Dedifferentiated amniotic fluid mesenchymal stem cell (primary cell): ENCODE data around the gene GRIN2D.

Source experiments
- DNase-seq: peaks from one replicate; pipeline ENCODE4 v3.0.0-alpha.2; 2016; ENCODE audit errors: extremely low spot score

GRIN2D gene

DNA sequence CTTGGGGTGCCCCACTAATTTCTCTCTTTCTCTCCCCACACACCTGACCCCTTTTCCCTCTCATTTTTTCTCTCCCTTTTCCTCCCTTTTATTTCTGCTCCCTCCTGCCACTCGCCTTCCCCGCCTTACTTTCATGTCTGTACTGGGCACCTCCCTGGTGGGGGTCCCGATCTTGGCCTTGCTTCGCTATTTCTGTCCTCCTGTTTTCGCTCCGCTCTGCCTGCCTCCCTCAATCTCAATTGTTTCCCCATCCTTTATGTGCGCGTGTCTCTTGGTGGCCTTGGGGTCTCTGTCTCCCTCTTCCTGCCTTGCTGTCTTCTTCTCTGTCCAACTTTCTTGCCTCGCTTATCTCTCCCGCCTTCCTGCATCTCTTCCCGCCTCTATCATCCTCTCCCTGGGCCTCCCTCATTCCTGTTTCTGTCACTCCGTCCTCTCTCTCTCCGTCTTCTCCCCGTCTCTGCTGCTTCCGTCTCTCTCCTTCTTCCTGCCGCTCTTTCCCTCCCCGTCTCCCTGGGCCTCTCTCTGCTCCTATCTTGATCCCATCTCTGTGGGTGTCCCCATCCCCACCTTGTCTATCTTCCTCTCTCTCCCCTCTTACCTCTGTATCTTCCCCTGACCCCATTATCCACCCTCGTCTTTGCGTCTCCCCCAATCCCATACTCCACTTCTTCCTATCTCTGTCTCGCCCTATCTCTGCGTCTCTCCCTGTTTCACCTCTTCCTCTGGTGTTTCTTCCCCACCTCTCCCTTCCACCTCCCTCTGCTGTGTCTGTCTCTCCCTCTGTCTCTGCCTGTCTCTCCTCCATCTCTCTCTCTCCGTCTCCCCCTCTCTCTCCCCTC lies 4.0 kb downstream of the GRIN2D start:
- DNase-seq = no peak

DNA sequence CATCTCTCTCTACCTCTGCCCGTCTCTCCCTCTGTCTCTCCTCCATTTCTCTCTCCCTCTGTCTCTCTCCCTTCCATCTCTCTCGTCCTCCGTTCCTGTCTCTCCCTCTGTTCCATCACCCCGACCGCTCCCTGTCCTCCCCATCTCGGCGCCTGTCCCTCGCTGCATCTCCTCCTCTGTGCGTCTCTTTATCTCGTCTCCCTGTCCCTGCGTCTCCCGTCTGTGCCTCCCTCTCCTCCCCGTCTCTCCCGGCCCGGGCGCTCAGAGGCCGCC lies 4.6 kb downstream of the GRIN2D start:
- DNase-seq = no peak

DNA sequence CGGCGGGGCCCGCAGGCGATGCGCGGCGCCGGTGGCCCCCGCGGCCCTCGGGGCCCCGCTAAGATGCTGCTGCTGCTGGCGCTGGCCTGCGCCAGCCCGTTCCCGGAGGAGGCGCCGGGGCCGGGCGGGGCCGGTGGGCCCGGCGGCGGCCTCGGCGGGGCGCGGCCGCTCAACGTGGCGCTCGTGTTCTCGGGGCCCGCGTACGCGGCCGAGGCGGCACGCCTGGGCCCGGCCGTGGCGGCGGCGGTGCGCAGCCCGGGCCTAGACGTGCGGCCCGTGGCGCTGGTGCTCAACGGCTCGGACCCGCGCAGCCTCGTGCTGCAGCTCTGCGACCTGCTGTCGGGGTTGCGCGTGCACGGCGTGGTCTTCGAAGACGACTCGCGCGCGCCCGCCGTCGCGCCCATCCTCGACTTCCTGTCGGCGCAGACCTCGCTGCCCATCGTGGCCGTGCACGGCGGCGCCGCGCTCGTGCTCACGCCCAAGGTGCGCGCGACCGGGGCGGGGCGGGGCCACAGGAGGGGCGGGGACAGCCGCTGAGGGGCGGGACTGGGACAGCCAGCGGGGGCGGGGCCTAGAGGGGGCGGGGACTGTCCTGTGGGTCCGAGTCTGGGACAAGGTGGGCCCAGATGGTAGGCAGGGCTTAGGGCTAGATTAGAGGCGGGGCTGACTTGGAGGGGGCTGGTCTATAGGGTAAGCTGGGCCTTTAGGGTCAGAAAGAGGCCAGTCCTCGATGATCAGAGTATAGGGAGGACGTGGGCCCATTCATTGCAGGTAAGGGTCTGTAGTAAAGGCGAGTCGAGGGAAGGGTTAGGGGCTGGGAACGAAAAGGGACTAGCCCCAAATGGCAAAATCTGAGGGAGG lies 5.1 kb downstream of the GRIN2D start:
- no peak for DNase-seq

DNA sequence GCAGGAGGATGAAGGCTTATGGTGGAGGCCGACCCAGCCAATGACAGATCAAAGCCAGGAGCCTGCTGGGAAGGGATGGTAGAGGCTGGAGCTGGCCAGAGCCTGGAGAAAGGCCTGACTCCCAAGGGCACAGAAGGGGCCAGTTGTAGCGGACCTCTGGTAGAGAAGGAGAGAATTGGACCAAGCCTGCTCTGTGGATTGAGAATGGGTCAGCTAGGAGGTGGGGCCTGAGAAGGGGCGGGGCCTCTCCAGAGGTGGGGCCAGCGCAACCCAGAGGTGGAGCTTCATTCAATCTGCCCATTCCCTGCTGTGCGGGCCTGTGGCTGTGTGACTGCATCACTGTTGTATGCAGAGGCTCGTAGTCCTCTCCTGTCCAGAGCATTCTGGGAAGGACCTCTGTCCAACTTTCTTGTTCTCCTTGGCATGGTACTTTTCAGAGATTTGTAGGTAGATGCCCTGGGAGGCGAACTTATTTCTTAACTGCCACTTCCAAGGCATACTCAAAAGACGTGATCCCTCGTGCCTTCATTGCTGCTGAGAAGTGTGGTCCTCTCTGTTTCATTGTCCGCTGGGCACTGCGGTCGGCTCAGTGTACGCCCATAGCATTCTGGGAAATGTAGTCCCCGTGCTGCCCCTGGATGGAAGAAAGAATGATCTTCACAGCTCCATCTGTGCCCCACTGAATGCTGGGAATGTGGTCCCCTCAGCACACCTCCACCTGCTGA lies 6.7 kb downstream of the GRIN2D start:
- no peak for DNase-seq

DNA sequence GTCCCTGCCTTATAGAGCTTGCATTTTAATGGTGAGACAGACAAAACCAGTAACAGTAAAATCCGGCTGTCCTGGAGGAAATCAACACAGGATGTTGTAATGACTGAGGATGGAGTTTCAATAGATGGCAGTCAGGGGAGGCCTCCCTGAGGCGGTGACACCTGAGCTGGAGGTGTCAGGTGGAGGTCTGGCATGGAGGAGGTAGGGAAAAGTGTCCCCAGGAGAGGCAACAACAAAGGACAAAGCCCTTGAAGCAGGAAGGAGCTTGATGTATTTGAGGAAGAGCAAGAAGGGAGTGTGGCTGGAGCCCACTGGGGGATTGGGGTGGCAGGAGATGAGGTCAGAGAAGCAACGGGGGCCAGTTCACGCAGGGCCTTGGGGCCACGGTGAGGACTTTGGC lies 7.8 kb downstream of the GRIN2D start:
- DNase-seq = no peak

DNA sequence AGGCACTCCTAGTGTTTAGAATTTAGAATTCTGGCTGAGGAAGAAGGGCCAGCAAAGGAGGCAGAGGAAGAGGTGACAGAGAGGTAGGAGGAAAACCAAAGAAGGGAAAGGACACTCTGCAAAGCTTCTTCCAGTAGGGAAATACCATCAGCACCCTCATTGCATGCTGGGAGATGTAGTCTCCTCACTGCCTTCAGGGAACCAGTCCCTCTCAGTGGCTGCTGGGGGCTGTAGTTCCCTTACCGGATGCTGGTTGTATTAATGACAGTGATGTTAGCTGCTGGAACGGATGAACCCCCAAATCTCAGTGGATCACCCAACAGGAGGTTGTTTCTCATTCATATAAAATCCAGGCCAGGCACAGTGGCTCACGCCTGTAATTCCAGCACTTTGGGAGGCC lies 10.1 kb downstream of the GRIN2D start:
- no peak for DNase-seq

DNA sequence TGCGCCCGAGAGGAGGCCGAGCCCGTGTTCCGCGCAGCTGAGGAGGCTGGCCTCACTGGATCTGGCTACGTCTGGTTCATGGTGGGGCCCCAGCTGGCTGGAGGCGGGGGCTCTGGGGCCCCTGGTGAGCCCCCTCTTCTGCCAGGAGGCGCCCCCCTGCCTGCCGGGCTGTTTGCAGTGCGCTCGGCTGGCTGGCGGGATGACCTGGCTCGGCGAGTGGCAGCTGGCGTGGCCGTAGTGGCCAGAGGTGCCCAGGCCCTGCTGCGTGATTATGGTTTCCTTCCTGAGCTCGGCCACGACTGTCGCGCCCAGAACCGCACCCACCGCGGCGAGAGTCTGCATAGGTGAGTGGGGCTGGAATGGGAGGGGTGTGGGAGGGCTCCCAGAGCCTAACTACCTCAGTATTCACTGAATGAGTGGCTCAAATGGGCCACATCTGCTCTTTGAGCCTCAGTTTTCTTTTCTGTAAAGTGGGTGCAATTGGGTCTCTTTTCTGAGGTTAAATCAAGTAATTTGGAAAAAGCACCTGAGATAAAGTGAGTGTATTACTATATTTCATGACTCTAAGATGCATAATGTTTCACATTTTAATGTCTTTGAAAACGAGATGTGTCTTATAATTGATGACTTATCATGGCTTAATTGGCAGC lies 11.7 kb downstream of the GRIN2D start:
- no peak for DNase-seq

DNA sequence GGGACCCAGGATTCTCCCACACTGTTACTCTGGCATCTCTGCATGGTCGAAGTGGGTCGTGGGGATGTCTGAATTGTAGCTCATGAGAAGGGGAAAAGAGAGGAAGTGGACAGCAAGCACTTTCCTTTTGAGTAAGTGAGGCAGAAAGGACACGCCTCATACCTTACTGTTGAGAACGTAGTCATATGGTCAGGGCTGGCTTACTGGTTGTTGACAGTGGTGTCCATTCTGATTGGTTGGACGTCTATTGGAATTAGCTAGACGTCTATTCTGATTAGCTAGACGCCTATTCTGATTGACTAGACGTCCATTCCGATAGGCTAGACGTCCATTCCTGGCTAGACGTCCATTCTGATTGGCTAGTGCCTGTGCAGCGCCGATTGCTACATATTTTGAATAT lies 12.4 kb downstream of the GRIN2D start:
- DNase-seq = no peak

DNA sequence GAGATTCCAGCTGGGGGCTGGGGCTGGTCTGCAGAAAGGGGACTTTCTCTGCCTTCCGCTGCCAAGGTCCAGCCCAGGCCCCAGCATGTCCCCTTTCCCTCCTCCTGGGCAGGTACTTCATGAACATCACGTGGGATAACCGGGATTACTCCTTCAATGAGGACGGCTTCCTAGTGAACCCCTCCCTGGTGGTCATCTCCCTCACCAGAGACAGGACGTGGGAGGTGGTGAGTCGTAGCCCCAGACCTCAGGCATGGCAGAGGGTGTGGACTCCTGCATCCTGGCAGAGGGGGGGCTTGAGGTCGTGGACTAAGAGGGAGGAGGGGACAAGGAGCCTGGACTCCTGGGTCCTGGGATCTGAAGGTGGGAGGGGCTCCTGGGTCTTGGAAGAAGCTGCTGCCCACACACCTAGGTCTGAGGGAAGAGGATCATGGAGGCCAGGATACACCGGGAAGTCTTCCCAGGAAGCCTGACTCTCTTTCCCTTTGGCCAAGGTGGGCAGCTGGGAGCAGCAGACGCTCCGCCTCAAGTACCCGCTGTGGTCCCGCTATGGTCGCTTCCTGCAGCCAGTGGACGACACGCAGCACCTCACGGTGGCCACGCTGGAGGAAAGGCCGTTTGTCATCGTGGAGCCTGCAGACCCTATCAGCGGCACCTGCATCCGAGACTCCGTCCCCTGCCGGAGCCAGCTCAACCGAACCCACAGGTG lies 20.6 kb downstream of the GRIN2D start:
- DNase-seq = no peak

DNA sequence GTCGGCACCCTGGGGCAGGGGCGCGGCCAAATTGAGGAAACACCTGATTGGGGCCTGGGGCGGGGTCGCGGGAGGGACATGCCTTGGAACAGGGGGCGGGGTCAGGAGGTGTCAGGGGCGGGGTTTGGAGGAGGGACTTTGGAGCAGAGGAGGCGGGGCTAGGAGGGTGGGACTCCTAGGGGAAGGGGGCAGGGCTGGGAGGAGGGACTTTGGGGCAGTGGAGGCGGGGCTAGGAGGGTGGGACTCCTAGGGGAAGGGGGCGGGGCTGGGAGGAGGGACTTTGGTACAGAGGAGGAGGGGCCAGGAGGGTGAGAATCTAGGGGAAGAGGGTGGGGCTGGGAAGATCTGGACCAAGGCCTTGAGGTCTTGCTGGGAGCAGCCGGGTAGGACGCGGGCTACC lies 21.9 kb downstream of the GRIN2D start:
- no peak for DNase-seq

DNA sequence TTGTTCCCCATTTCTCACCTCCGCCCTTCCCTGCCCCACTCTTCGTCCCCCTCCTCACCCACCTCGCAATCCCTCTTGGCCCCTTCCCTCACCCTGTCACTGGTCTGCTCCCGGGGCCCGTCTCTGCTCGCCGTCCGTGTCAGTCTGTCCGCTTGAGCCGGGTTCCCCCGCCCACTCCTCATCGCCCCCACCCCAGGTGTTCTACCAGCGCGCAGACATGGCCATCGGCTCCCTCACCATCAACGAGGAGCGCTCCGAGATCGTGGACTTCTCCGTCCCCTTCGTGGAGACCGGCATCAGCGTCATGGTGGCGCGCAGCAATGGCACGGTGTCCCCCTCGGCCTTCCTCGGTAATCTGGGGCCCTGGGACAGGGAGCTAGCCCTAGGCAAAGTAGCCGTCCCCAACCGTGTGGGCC lies 22.3 kb downstream of the GRIN2D start:
- DNase-seq = no peak

DNA sequence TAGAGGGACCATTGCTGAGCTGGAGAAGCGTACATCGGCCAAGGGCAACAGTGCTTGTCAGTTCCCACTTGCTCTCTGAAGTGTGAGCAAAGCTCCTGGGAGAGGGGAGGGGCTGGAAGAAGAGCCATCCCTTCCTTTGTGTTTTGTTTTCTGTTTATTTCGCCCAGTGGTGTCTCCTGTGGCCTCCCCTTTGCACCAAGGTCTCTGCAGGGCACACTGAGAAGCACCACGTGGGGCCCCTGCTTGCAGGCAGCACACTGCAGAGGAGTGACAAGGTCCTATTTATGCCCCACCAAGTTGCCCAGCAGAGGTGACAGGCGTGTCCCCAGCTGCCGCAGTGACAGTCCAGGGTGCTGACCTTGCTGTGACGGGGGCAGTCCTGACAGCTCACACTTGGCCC lies 24.0 kb downstream of the GRIN2D start:
- no peak for DNase-seq

DNA sequence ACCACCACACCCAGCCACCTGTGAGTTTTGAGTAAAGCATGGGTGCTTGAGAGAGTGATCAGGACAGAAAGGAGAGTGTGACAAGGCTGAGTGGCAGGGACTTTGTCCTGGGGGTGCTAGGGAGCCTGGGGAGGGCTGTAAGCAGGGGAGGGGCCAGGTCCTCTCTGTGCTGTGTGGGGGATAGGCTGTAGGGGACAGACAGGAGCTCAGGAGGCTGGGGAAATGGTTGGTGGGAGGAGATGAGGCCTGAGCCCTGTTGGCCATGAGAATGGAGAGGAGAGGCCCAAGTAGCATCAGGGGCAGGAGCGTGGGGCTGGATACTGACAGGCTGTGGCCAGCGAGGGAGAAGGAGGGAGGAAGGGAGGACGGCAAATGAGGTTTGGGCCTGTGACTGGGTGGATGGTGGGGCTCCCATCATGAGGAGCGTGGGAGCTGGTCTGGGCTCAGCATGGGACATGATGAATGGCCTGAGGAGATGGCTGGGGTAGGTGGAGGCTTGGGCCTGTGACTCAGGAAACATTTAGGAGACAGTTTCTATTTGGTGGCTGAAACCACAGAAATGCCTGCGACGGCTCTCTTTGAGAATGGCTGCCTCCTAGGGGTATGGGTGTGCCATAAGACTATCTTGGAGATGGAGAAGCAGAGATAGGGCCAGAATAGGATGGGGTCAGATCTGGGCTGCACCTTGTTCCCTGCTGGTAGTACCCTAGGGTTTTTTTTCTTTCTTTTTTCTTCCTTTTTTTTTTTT lies 25.0 kb downstream of the GRIN2D start:
- no peak for DNase-seq

DNA sequence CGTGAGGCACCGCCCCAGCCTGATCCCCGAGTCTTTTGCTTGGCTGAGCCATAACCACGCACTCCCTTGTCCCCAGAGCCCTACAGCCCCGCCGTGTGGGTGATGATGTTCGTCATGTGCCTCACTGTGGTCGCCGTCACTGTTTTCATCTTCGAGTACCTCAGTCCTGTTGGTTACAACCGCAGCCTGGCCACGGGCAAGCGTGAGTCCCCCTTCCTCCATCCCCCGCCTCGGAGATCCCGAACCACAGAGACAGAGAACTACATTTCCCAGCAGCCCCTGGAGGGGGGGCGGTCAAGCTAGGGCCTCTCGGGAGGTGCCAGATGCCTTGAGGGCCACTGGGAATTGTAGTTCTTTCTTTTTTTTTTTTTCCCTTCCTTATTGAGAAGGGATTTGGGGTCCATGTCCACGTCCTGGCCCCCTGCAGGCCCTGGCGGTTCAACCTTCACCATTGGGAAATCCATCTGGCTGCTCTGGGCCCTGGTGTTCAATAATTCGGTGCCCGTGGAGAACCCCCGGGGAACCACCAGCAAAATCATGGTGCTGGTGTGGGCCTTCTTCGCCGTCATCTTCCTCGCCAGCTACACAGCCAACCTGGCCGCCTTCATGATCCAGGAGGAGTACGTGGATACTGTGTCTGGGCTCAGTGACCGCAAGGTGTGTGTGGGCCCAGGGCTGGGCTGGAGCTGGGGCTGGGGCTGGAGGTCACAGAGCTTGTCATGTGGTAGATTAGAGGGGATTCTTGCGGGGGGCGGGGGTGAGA lies 25.9 kb downstream of the GRIN2D start:
- DNase-seq = no peak

DNA sequence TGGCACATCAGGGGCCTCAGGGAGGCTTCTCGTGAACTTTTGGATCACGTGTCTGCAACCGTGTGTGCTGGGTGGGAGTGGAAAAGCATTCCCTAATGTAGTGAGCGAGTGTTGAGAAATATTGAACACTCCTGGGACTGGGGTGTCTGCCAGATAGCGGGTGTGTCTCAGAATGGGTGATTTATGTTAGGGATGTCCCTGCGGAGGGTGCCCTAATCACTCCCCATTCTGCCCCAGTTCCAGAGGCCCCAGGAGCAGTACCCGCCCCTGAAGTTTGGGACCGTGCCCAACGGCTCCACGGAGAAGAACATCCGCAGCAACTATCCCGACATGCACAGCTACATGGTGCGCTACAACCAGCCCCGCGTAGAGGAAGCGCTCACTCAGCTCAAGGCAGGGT lies 28.1 kb downstream of the GRIN2D start:
- no peak for DNase-seq

DNA sequence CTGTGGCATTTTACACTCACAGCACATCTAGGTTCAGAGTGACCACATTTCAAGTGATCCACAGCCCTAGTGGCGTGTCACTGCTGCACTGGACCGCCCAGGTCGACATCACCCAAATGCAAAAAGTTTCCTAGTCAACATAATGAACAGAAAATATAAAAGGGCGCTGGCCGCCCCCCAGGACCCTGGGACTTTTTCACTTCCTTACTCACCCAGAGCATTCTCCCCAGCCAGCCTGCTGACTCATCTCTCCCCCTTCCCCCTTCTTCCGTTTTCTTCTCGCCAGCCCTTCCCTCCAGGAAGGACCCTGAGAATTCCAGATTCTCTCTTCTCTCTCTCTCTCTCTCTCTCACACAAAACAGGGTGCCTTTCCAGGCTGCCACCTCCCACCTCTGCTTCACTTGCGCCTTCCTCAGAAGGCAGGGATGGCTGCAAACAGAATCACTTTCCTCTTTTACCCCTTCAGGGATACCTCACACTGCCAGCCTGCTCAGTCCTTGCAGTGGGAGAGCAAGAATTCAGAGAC lies 31.3 kb downstream of the GRIN2D start:
- no peak for DNase-seq

DNA sequence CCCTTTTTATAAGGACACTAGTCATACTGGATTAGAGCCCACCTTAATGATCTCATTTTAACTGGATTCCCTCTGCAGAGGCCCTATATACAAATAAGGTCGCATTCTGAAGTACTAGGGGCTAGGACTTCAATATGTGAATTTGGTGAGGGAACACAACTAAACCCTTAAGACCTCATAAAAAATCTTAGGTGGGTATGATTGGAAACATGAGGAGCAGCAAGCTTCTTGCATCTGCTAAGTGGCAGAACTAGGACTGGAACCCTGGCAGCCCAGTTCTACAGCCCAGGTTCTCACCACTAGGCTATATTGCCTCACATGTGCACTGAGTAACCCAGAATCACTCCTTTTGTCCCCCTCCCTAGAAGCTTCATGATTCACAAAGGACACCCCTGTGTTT lies 35.2 kb downstream of the GRIN2D start:
- no peak for DNase-seq

DNA sequence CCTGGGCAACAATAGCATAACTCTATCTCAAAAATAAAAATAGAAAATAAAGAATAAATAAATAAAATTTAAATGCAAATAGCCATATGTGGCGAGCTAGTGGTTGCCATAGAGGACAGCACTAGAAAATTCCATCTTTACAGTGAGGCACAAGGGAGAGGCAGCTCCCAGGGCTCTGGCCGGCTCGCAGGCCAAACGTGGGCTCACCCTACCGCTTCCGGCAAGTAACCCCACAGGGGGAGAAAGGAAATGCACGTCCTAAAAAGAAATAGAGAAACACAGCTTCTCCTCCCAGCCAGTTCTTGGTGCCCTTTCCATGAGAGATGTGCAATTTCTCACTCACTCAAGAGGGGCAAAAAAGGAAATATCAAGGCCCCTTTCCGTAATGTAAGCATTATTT lies 39.9 kb downstream of the GRIN2D start:
- no peak for DNase-seq

DNA sequence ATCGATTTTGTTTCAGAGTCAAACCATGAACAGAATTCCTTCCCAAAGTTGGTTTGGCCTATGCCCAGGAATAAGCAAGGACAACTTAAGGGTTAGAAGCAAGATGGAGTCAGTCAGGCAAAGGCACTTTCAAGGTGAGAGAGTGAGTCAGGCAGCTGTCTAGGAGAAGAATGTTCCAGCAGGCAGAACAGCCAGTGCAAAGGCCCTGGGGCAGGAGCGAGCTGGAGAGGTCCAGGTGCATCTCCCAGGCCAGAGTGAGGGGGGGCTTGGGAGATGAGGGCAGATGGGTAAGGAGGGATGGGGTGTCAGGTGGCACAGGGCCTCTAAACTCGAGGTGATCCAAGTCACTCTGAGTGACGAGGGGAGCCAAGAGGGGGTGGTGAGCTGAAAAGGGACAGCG lies 43.1 kb downstream of the GRIN2D start:
- DNase-seq = no peak
